GM19240 (cell line): ENCODE measurements around the gene NUDT4B.
"Not testable (repeated sequence)": the region's sequence is repeated elsewhere in the genome, so short reads cannot be mapped to it uniquely, and the experiment has no call there.

Experiments used
- DNase-seq: peaks from one replicate; pipeline ENCODE4 v3.0.0; 2011; ENCODE audit warnings: low spot score; ENCODE audit not compliant: insufficient read length

Gene NUDT4B

DNA sequence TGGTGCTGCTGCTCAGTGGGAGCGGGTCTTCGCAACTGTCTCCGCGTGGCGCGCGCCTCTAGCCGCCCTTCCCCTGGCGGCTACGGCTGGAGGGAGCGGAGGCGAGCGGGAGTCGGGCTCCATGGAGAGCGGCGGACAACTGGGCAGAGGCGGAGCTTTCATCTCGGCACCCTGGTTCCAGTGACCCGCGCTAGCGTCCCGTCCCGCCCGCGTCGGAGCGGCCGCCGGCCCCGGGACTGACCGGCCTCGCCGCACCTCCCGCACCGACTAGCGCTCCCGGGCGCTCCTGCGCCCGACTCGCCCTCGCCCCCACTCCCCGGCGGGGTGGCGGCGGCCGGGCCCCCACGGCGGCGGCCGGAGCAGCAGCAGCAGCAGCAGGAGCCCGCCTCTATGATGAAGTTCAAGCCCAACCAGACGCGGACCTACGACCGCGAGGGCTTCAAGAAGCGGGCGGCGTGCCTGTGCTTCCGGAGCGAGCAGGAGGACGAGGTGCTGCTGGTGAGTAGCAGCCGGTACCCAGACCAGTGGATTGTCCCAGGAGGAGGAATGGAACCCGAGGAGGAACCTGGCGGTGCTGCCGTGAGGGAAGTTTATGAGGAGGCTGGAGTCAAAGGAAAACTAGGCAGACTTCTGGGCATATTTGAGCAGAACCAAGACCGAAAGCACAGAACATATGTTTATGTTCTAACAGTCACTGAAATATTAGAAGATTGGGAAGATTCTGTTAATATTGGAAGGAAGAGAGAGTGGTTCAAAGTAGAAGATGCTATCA is at the start of gene NUDT4B:
Gene NUDT4B (plus strand): TSS at position 212 of the 772 bp plus-strand sequence. CDS start 179 bp downstream, at position 391.
- DNase-seq = not testable (repeated sequence)

DNA sequence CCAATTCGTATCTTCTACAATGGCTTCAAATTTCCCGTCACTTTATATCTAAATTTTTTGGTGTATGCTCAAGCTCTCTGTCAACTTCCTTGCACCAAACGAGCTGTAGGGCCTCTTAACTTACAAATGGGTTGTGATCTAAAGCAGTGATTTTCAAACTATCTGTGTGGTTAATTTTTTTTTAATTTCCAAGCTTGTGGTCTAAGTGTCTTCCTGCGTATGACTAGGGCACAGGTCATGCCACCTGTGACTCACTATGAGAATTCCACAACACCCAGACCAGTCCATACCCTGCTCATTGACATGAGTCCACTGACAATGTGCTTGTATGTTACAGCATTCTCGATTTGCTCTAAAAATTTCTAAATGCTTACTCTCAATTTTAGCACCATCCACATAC is 49.2 kb upstream of the NUDT4B start:
- not testable (repeated sequence) for DNase-seq

DNA sequence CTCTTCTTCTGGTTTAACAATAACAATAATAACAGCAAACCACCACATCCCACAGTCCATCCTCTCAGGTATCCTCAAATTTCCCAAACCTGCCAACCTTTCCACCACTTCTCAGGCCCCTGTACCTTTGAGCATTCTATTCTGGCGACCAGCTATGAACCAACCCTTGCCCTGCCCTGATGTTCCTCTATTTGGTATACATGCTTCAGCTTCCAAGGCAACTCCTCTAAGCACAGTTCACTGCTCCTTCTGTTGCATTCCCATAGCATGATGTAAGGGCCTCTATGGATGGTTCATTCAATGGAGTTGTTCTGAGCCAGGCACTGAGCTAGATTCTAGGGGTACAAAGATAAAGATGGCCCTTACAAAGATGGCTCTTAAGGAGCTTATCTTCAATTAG is 46.3 kb upstream of the NUDT4B start:
- DNase-seq = not testable (repeated sequence)

DNA sequence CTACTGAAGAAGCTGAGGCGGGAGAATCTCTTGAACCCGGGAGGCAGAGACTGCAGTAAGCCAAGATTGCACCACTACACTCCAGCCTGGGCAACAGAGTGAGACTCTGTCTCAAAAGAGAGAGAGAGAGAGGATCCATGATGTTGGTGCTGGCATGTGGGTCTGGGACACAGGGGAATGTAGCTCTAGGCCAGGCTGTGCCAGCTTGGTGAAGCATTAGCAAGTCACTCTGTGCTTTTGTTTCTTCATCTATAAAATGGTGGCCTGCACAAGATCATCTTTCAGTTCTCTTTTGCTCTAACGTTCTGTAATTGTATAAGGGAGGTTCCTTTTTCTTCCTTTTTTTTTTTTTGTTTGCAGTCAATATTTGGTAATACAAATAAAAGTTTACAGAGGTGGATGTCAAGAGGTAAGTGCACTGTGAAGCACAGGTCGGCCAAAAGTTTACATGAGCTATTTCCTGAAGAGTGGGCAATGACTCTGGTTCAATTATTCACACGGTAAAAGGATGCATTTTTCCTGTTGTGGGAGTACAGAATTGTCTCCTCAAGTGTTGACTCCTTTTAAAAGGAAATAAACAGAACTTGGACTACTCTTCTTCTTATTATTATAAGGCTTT is 44.5 kb upstream of the NUDT4B start:
- not testable (repeated sequence) for DNase-seq

DNA sequence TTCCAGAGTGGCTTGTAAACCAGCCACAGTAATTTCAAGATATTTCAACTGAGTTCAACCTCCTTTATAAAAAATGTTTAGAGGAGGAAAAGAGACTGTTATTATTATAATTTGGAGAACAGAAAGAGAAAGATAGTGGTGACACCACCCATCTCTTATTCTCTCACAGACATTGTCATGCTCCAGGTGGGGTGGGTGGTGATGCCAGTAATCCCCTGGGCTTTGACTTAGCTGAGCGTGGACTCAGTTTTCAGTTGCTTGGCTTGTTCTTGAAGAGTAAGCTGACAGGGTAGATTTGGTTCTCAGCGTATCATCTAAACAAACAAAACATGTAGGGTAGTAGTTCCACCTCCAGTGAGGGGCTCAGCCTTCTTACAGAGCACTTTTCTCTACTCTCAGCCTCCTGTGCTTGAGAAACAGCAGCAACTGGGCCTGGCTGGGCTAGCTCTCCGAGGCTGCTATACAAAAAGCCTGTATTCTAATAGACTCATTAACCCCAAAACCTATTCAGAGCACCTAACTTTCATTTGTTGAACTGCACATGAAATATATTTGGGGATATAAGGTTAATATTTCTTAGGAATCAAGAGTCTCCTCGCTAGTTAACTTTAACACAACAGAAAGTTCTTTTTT is 43.1 kb upstream of the NUDT4B start:
- DNase-seq = not testable (repeated sequence)

DNA sequence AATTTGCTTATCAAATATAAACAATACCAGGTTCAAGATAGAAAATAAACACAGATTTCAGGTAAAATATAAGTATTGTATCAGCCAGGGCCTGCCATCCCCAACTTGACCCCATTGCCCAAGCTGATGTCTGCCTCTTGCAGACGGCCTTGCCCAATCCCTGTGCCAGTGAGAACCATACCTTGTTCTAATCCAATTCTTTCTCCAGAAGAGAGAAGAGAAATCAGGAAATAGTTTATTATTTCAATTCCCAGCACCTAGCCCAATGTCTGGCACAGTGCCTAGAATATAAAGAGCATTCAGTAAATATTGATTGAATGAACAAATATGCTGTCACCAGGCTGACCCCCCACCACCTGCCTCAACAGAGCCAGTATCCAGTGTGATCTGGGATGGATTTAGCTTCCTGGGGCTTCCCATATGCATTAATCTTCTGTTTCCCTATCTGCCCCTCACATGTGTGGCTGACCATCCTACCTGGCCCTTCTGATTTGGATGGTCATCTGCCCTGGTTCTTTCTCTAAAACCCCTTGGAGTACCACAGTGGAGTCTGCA is 39.7 kb upstream of the NUDT4B start:
- DNase-seq = not testable (repeated sequence)

DNA sequence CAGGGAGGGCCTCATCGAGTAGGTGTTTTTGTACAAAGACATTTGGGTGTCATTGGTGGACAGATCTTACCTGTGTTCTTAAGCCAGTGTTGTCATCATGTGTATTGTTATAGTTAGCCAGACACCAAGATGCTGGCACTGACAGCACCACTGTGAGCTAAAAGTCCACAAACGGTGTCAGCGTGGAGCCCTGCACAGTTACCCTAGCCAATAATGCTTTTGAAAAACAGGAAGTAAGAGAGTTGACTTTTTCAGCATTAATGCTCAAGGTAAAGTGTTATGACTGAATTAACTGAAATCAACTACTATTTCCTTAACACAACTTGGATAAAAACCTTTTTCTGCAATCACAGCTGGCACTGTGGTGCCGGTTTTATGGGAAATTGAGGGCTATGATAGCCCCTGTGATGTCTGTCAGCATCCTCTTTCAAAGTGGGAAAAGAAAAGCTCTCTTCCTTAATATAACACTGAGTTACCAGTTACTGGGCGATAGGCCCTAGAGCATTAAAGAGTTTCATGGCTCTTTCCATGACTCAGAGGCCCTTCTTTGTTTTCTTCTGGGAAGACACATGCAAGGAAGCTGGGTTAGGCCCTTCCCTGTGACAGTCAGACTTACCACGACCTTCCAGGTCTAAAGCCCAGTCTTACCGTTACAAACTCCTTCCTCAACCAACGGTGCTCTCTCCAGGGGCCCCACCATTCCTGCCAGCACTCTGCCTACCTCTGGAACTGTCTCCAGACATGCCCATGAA is 37.6 kb upstream of the NUDT4B start:
- not testable (repeated sequence) for DNase-seq

DNA sequence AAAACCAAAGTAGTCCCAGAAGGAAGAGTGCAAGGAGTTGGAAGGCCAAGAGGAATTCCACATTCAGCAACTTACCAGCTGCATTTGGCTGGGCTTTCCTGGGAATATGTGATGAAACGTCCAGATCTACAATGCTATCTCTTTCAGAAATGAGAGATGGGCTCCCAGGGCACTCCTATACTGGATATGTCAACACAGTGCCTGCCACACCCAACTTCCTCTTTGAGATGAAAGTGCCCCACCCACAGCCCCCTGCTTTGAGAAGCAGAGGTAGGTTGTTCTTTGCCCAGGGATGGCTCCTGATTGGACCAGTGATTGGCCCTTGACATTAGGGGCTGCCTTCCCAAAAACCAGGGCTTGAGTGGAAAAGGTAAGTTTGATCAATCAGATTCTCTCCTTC is 36.2 kb upstream of the NUDT4B start:
- not testable (repeated sequence) for DNase-seq

DNA sequence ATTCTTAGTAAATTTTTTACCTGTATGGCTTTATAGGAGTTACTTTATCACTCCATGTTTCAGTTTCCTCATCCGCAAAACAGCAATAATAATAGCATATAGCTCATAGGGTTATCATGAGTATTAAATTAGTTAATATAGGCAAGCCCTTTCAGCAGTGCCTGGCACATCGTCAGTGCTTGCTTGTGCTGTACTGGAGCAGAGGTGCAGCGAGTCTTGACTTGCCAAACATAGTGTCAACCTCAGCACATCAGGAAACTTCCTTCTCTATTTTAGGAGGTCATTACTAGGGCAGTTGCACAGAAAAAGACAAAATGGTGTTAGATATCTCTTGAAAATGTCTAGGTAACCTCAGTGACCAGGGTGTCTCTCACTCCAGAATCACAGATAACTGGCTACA is 33.1 kb upstream of the NUDT4B start:
- not testable (repeated sequence) for DNase-seq

DNA sequence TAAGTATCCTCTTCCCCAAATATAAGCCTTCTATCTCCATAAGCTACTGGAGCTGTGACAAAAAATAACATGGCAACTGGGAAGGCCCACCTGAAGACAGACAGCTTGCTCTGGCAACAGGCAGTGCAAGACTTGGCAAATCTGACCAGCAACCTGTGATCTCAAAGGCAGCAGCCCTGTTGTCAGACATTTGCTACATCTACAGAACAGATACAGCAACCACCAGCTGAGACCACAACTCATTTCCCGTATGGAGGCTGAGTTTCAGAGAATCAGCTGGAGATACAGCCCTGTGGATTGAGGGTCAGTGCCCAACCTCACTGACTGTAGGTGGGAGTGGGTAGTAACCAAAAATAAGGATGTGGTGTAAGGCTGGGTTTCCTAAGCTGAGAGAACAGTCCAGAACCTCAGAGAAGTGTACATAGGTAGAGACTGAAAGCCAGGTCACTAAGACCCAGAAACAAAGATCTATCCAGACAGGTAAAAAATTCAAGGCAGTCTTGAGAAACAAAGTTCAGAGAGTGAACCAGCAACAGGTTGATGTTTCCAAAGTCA is 31.5 kb upstream of the NUDT4B start:
- not testable (repeated sequence) for DNase-seq

DNA sequence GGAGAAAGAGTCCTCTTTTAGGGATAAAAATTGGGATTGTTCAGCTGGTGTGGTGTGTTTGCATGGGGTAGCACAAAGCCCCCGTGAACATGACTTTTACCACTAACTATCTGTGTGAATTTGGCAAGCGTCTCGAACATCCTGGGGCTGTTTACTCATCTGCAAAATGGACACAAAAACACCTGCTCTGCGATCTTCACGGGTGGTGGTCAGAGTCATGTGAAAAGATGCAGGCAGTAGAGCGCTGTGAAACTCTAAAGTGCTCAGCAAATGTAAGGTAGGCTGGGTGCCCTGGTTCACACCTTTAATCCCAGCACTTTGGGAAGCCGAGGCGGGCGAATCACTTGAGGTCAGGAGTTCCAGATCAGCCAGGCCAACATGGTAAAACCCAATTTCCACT is 27.7 kb upstream of the NUDT4B start:
- DNase-seq = not testable (repeated sequence)

DNA sequence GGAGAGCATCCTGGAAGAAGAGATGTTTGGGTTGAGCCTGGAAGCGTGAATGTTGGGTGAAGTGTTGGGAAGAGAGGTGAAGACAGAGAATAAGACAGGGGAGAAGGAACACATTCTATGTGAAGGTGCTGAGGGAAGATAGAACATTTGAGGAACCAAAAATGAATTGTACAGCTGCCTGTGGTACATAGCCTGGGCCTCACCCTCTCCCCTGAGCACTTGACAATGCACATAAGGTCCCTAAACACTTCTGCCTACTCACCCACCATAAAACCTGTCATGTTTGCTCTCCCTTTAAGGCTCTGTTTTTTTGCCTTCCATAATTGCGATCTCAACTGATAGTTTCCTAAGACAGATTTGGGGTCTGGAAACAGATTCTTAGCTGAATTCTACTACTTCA is 25.8 kb upstream of the NUDT4B start:
- DNase-seq = not testable (repeated sequence)

DNA sequence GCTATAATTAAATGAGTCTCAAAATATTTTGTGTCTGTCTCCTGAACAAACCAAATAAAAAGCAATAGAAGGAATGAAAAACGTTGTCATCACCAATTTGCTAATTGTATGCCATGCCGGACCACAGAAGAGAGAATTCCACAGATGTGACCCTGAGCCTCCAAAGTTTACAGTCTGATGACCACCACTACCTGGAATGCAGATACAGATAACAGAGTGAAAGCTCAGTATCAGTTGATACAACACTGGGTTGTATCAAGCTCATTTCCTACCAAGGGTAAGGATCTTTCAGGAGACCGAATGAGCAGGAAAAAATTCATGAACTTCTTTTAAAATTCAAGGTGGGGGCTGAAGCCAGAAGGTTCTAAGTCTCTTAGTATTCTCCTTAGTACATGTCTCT is 25.1 kb upstream of the NUDT4B start:
- DNase-seq = not testable (repeated sequence)

DNA sequence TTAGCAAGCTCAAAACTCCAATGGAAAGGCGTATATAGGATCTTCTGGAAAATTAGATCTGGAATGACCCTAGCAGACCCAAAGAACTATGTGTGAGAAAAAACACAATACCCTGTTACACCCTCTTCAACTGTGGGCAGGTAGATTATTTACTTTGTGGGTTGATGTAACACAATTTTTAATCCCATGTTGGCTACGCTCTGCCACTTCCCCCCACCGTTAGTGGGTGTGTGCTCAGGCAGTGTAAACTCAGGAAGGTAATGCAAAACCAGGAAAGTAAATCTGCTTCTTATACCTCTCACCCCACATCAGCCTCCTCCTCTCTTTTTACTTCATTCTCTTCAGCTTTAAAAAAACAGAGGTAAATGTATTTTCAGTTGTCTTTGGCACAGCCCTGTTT is 23.7 kb upstream of the NUDT4B start:
- not testable (repeated sequence) for DNase-seq

DNA sequence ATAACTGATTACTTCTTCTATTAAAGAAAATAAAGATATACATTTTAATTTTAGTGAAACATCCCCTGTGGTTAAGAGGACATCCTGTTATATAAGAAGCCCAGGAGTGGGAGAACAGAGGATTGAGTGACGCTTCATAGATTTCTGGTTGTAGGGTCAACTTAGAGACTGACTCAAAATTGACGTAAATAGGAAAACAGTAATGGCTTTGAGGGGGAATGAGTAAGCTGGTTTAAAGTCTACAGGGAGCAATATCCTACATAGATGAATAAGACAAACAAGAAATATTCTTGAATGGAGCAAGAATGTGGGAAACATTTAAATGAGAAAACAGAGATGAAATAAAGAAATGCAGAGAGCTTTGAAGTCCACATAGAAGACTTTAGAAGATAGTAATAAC is 20.7 kb upstream of the NUDT4B start:
- DNase-seq = not testable (repeated sequence)

DNA sequence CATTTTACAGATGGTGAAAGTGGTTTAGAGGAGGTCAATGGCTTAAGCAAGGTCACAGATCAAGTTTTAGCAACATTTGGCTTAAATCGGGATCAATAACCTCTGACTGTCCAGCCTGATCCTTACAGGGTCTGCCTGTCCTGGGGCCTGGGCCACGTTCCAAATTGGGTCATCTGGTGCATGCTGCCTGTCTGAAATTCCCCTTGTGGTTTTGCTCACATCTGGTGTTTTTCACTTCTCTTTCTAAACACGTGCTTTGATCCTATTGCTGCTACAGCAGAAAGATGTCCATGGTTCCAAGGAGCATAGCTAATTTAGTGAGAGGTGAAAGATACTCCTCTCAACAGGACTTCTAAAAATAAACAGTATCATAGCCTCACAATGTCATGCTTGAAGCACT is 19.4 kb upstream of the NUDT4B start:
- DNase-seq = not testable (repeated sequence)

DNA sequence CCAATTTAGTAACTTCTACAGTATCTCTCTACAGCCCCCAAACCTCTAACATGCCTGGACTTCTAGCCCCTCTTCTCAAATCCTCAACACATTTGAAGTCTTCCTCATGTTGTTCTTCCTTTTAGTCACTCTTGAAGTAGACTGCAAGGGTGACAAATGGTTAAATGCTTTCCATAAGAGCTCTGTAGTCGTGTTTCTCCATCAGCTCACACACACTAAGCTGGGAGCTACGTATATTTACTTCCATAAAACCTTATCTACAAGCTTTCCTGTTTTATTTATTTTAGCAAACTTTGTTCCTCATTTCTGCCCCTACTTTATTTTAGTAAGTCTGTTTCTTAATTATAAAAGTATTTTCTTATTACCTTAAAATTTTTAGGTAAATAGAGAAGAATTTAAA is 19.0 kb upstream of the NUDT4B start:
- DNase-seq = not testable (repeated sequence)

DNA sequence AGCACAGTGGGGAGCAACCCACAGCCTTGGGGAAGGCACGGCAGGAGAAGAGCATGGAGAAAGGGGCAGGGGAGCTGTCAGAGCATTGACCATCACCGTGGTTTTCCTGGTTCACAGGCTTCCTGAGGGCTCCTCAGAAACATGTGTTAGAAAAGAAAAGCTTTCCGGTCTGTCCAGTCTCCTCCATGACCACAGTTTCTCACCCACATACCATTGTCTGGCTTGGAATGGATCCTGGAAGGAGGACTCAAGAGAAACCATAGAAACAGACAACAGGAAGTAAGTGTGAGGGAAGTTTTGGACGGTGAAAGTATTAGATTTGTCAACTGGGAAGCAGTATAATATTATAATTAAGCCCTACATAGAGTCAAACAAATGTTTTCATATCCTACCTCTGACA is 16.3 kb upstream of the NUDT4B start:
- DNase-seq = not testable (repeated sequence)

DNA sequence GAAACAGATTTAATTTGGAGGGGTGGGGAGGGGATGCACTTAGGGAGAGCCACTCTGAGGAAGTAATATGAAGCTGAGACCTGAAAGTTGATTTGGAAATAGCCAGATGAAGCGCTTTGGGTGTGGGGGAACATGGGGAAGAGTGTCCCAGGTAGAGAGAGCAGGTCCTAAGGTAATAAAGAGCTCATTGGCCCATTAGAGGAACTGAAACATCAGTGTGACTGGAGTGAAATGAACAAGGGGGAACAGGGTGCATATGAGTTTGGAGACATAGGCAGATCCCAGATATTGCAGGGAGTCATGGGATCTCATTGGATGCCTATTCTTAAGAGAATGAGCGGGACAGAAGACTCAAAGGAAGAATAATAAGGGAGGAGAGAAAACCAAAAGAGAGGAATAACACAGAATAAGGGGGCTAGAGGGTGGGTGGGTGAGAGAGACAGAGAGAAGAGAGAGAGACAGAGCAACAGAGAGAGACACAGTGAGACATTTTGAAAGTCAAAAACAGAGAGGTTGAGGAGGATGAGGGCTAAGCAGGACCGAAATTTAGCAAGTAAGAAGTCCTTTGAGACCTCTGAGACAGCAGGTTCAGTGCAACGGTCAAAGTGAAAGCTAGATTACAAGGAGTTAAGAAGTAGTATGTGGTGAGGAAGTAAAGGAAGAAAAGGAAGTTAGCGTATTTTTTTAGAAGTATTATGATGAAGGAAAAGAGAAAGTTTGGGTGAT is 14.8 kb upstream of the NUDT4B start:
- not testable (repeated sequence) for DNase-seq

DNA sequence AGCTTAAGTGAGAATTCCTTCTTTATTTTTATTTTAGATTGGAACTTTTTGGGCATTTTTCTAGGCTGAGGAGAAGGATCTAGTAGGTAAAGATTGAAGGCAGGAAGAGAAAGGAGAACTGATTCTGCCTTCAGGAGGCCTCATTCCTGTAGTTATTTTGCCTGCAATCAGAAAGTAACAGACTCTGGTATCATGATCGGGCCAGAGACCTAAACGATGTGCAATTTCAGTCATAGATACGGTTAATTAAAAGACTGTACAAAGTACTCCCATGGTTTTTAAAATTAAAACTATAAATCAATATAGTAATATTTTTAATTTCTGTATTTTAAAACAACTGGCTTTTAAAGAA is 14.3 kb upstream of the NUDT4B start:
- not testable (repeated sequence) for DNase-seq
